Neuron (in vitro differentiated cells): ENCODE measurements around the gene SCGN.

Experiments
- H2AFZ ChIP-seq: one replicate; pipeline ENCODE4 v1.6.1; 2013; ENCODE audit warnings: low read depth, mild to moderate bottlenecking, inconsistent platforms, low read length, moderate library complexity
- H3K27me3 ChIP-seq: one replicate; pipeline ENCODE4 v1.6.1; 2013; ENCODE audit warnings: low read length; ENCODE audit not compliant: insufficient read depth
- H3K36me3 ChIP-seq: one replicate; pipeline ENCODE4 v1.6.1; 2013; ENCODE audit warnings: low read length; ENCODE audit not compliant: insufficient read depth
- H3K4me1 ChIP-seq: one replicate; pipeline ENCODE4 v1.6.1; 2013; ENCODE audit warnings: low read length; ENCODE audit not compliant: insufficient read depth
- H3K4me3 ChIP-seq: 2 replicates; pipeline ENCODE4 v1.5.1; 2013; ENCODE audit warnings: mild to moderate bottlenecking, low read length, moderate library complexity
- H3K9me3 ChIP-seq: one replicate; pipeline ENCODE4 v1.6.1; 2013; ENCODE audit warnings: low read length

Gene SCGN

GRCh38 chr6:25700761-25701160, 48.7 kb downstream of the SCGN start:
- Histone ChIP-seq H2AFZ (no peak overlapping the region), H3K4me1 (no peaks in the 10 kb centered on the region), H3K4me3 (no peak overlapping the region), H3K9me3 (no peaks in the 10 kb centered on the region), H3K27me3 (peaks cover 2% of the 10 kb centered on the region), H3K36me3 (no peaks in the 10 kb centered on the region)

- Histone ChIP-seq H3K9me3 (no peaks in the 10 kb centered on the region), H2AFZ (no peak overlapping the region), H3K4me1 (no peaks in the 10 kb centered on the region), H3K27me3 (peaks cover 2% of the 10 kb centered on the region), H3K4me3 (no peak overlapping the region), H3K36me3 (no peaks in the 10 kb centered on the region)
Observed at GRCh38 chr6:25701807-25702206, 49.8 kb downstream of the SCGN start.

GRCh38 chr6:25703005-25703404, 51.0 kb downstream of the SCGN start:
- Histone ChIP-seq H3K27me3 (peaks cover 2% of the 10 kb centered on the region), H3K9me3 (no peaks in the 10 kb centered on the region), H3K36me3 (no peaks in the 10 kb centered on the region), H2AFZ (no peak overlapping the region), H3K4me3 (no peak overlapping the region), H3K4me1 (no peaks in the 10 kb centered on the region)

- Histone ChIP-seq H3K4me1 (no peaks in the 10 kb centered on the region), H3K27me3 (peaks cover 2% of the 10 kb centered on the region), H2AFZ (no peak overlapping the region), H3K9me3 (no peaks in the 10 kb centered on the region), H3K4me3 (no peak overlapping the region), H3K36me3 (no peaks in the 10 kb centered on the region)
Observed at GRCh38 chr6:25704001-25704400, 52.0 kb downstream of the SCGN start.

- Histone ChIP-seq H3K36me3 (no peaks in the 10 kb centered on the region), H3K4me3 (no peak overlapping the region), H3K27me3 (peaks cover 4% of the 10 kb centered on the region), H3K9me3 (no peaks in the 10 kb centered on the region), H3K4me1 (no peaks in the 10 kb centered on the region), H2AFZ (no peak overlapping the region)
Observed at GRCh38 chr6:25706314-25707014, 54.4 kb downstream of the SCGN start.

- Histone ChIP-seq H3K27me3 (peaks cover 2% of the 10 kb centered on the region), H3K4me3 (no peak overlapping the region), H3K4me1 (peaks cover 15% of the 10 kb centered on the region), H2AFZ (no peak overlapping the region), H3K9me3 (no peaks in the 10 kb centered on the region), H3K36me3 (no peaks in the 10 kb centered on the region)
Observed at GRCh38 chr6:25709761-25710160, 57.7 kb downstream of the SCGN start.

GRCh38 chr6:25710287-25710686, 58.3 kb downstream of the SCGN start:
- H3K9me3 ChIP-seq, result no peaks in the 10 kb centered on the region
- H2AFZ ChIP-seq, result no peak overlapping the region
- H3K4me3 ChIP-seq, result no peak overlapping the region
- H3K36me3 ChIP-seq, result no peaks in the 10 kb centered on the region
- H3K4me1 ChIP-seq, result peaks cover 17% of the 10 kb centered on the region
- peaks cover 2% of the 10 kb centered on the region for H3K27me3 ChIP-seq

- H3K9me3 ChIP-seq, result no peaks in the 10 kb centered on the region
- H3K27me3 ChIP-seq, result peaks cover 2% of the 10 kb centered on the region
- H3K36me3 ChIP-seq, result no peaks in the 10 kb centered on the region
- no peak overlapping the region for H2AFZ ChIP-seq
- H3K4me1 ChIP-seq, result peaks cover 17% of the 10 kb centered on the region
- H3K4me3 ChIP-seq, result no peak overlapping the region
Observed at GRCh38 chr6:25713824-25714223, 61.8 kb downstream of the SCGN start.

GRCh38 chr6:25714765-25715164, 62.8 kb downstream of the SCGN start:
- Histone ChIP-seq H3K4me3 (no peak overlapping the region), H3K27me3 (peaks cover 2% of the 10 kb centered on the region), H3K9me3 (no peaks in the 10 kb centered on the region), H2AFZ (no peak overlapping the region), H3K4me1 (peaks cover 17% of the 10 kb centered on the region), H3K36me3 (no peaks in the 10 kb centered on the region)

GRCh38 chr6:25715794-25716193, 63.8 kb downstream of the SCGN start:
- H3K4me3 ChIP-seq, result no peak overlapping the region
- peaks cover 17% of the 10 kb centered on the region for H3K4me1 ChIP-seq
- H2AFZ ChIP-seq, result no peak overlapping the region
- H3K36me3 ChIP-seq, result no peaks in the 10 kb centered on the region
- H3K27me3 ChIP-seq, result no peaks in the 10 kb centered on the region
- no peaks in the 10 kb centered on the region for H3K9me3 ChIP-seq

- Histone ChIP-seq H3K4me1 (peaks cover 17% of the 10 kb centered on the region), H3K4me3 (no peak overlapping the region), H2AFZ (no peak overlapping the region), H3K9me3 (no peaks in the 10 kb centered on the region), H3K36me3 (no peaks in the 10 kb centered on the region), H3K27me3 (peaks cover 4% of the 10 kb centered on the region)
Observed at GRCh38 chr6:25717866-25718740, 66.1 kb downstream of the SCGN start.

- no peaks in the 10 kb centered on the region for H3K4me1 ChIP-seq
- no peak overlapping the region for H2AFZ ChIP-seq
- no peaks in the 10 kb centered on the region for H3K36me3 ChIP-seq
- no peaks in the 10 kb centered on the region for H3K9me3 ChIP-seq
- H3K27me3 ChIP-seq, result peaks cover 4% of the 10 kb centered on the region
- H3K4me3 ChIP-seq, result no peak overlapping the region
Observed at GRCh38 chr6:25726122-25726911, 74.3 kb downstream of the SCGN start.

- H3K36me3 ChIP-seq, result no peaks in the 10 kb centered on the region
- no peaks in the 10 kb centered on the region for H3K9me3 ChIP-seq
- H3K4me3 ChIP-seq, result no peak overlapping the region
- H2AFZ ChIP-seq, result no peak overlapping the region
- H3K27me3 ChIP-seq, result peaks cover 4% of the 10 kb centered on the region
- H3K4me1 ChIP-seq, result no peaks in the 10 kb centered on the region
Observed at GRCh38 chr6:25727028-25727427, 75.0 kb downstream of the SCGN start.
